Measurements from ENCODE around the gene CH25H. TPM values are rescaled to one million over a fixed set of nuclear protein-coding genes. Genes with fewer than 3 reads are reported as not detected.

The CH25H gene, protein sequence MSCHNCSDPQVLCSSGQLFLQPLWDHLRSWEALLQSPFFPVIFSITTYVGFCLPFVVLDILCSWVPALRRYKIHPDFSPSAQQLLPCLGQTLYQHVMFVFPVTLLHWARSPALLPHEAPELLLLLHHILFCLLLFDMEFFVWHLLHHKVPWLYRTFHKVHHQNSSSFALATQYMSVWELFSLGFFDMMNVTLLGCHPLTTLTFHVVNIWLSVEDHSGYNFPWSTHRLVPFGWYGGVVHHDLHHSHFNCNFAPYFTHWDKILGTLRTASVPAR
- 0.30 and 0.34 TPM in 2 replicates for total RNA-seq

GRCh38 chr10:89207181-89207800 is at the start of gene CH25H:
Gene CH25H, minus strand, starts transcription at chr10:89207317. Its CDS starts 25 bp downstream, at chr10:89207292.

DNA sequence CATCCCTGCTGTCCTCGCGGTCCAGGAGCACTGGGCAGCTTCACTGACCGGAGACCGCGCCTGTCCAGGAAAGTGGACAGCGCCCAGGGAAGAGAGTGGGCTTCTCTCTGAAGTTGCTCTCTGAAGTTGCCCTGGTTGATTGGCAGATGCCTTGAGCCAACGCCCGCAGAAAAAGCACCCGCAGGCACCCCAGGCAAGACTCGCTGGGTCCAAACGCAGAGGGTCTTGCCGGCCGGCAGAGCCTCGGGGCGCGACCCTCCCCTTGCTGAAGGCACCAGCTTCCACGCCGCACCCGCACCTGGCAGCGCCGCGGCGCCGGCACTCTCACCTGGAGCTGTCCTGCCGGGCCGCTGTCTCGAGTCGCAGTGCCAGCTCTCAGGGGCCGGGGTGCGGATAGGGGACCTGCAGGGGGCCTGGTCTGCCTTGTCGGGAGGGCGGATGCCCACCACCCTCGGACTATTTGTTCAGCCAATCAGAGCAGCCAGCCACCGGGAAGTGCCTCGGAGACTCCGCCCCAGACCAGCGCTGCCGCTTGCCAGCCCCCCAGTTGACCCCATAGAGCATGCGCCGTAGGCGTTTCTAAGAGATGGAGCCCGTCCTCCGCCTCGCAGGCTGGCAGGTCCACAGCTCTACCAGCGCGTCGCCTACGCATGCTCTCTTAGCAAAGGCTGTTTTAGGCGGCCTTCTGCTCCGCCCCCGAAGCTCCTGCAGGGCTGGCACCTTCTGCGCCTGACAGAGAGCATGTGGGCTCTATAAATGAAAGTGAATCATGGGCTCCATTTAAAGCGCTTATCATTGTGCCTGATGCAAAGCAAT is 44.5 kb upstream of the CH25H start, which contains the start of gene LIPA:
TSS of gene LIPA (minus strand) at position 367 of the 816 bp plus-strand sequence. CDS start 4,127 bp downstream, outside the sequence.

Other genes starting within 250 kb of the CH25H start
- gene FAS, start 216.5 kb downstream of the CH25H start, total RNA-seq = 16.4 and 20.8 TPM in 2 replicates
- gene LIPA, start 44.5 kb upstream of the CH25H start, total RNA-seq = 67.2 and 72.8 TPM in 2 replicates
- gene IFIT2, start 94.7 kb upstream of the CH25H start, total RNA-seq = 1.8 and 2.0 TPM in 2 replicates
- 5.7 and 5.9 TPM in 2 replicates for gene IFIT3, start 120.7 kb upstream of the CH25H start, total RNA-seq
- gene IFIT1B, start 170.7 kb upstream of the CH25H start, total RNA-seq = not detected in 2 replicates
- gene IFIT1, start 185.3 kb upstream of the CH25H start, total RNA-seq = 12.3 and 13.3 TPM in 2 replicates
- 12.2 and 13.6 TPM in 2 replicates for gene IFIT5, start 207.3 kb upstream of the CH25H start, total RNA-seq

Data from bronchus fibroblast of lung (primary cell).